HepG2 (cell line): Measurements from ENCODE around the gene KAZN. TPM values are rescaled to one million over a fixed set of nuclear protein-coding genes. Genes with fewer than 3 reads are reported as not detected.

Experiments used
- ATAC-seq: fragments of 200-7000 bp; cut with Tn5 transposase; 3 replicates; pipeline ENCODE4 v1.9.1; 2020; ENCODE audit warnings: mild to moderate bottlenecking, moderate library complexity
- BruUV-seq: library from RNA; stranded (reverse); fragments of 400-500 nt; replicated peaks from 2 replicates; lab custom pipeline; 2021; lab: Mats Ljungman, UMichigan
- CTCF ChIA-PET: fragments of 300-600 bp; formaldehyde crosslinking; extraction: SDS; loops from one replicate; lab custom pipeline; 2021; ENCODE audit warnings: low total read pairs, inconsistent platforms, low intra/inter-chr PET ratio; lab: Yijun Ruan, JAX
- POLR2A ChIA-PET: fragments of 350-600 bp; sonication (Branson Sonifier 250); formaldehyde crosslinking; loops from one replicate; lab custom pipeline; 2020; ENCODE audit warnings: antibody characterized with exemption, inconsistent platforms; lab: Yijun Ruan, JAX
- DNase-seq: peaks from one replicate; pipeline ENCODE4 v3.0.0-alpha.2; 2015; ENCODE audit warnings: low spot score
- FAIRE-seq: peaks from 3 replicates; lab custom pipeline; 2011; peaks lifted over from hg19 to GRCh38; lab: Jason Lieb, UNC
- H2AFZ ChIP-seq: one replicate; pipeline ENCODE4 v1.6.1; 2011; ENCODE audit warnings: low read length, inconsistent platforms
- H3K27ac ChIP-seq: fragments of 300-600 bp; 3 replicates; pipeline ENCODE4 v1.8.0; 2011; ENCODE audit warnings: mixed run types, mild to moderate bottlenecking, mixed read lengths, low read length, inconsistent platforms; ENCODE audit not compliant: insufficient read depth; ENCODE audit errors: extremely low read length
- H3K27me3 ChIP-seq, 2 experiments: fragments of 200-600 bp in 1 of 2; 2 replicates in 1 of 2; 3 replicates in 1 of 2; pipeline versions ENCODE4 v1.6.0 to v1.8.0; 2011; ENCODE audit warnings: low read length in 2 of 2, mild to moderate bottlenecking in 2 of 2, moderate library complexity in 2 of 2, inconsistent platforms in 1 of 2; ENCODE audit not compliant: insufficient read depth in 2 of 2, control insufficient read depth in 1 of 2
- H3K36me3 ChIP-seq, 2 experiments: fragments of 200-600 bp in 1 of 2; replicated peaks in 1 of 2; 2 replicates in 1 of 2; 3 replicates in 1 of 2; pipeline versions ENCODE4 v1.5.1 to v1.8.0; 2011; ENCODE audit warnings: low read length in 2 of 2, inconsistent platforms in 1 of 2; ENCODE audit not compliant: insufficient read depth in 2 of 2, control insufficient read depth in 1 of 2
- H3K4me1 ChIP-seq: 2 replicates; pipeline ENCODE4 v1.5.1; 2012; ENCODE audit warnings: low read length, inconsistent platforms; ENCODE audit not compliant: insufficient read depth
- H3K4me2 ChIP-seq: 2 replicates; pipeline ENCODE4 v1.6.0; 2011; ENCODE audit warnings: low read depth, low read length, inconsistent platforms
- H3K4me3 ChIP-seq, 3 experiments: fragments of 200-600 bp in 1 of 3; sonication (generic), shearing (Covaris generic) in 1 of 3; replicated peaks in 1 of 3; 2 replicates each; pipeline ENCODE4 v1.5.1; 2011 to 2016; ENCODE audit warnings: low read length in 3 of 3, inconsistent platforms in 2 of 3, low read depth in 2 of 3, mild to moderate bottlenecking in 2 of 3, control low read depth in 1 of 3, mixed read lengths in 1 of 3; ENCODE audit not compliant: insufficient read depth in 1 of 3
- H3K79me2 ChIP-seq: one replicate; pipeline ENCODE4 v1.6.1; 2011; ENCODE audit warnings: low read length, inconsistent platforms; ENCODE audit not compliant: insufficient read depth
- H3K9ac ChIP-seq: 2 replicates; pipeline ENCODE4 v1.6.0; 2011; ENCODE audit warnings: mild to moderate bottlenecking, low read depth, low read length, inconsistent platforms; ENCODE audit not compliant: insufficient read depth
- H3K9me3 ChIP-seq: 2 replicates; pipeline ENCODE4 v1.5.1; 2012; ENCODE audit warnings: mild to moderate bottlenecking, low read length
- H4K20me1 ChIP-seq: 2 replicates; pipeline ENCODE4 v1.6.0; 2011; ENCODE audit warnings: inconsistent platforms, mild to moderate bottlenecking, low read length, moderate library complexity; ENCODE audit not compliant: insufficient read depth
- ARNT ChIP-seq: fragments of 450-650 bp; IDR thresholded peaks from 2 replicates; pipeline ENCODE4 v1.6.1; 2017
- GFI1 ChIP-seq: sonication (generic); formaldehyde crosslinking; IDR thresholded peaks from 2 replicates; pipeline ENCODE4 v1.5.0; 2020; ENCODE audit warnings: missing genetic modification reagents, mild to moderate bottlenecking, borderline replicate concordance
- HNRNPLL ChIP-seq: fragments of 200-400 bp; formaldehyde crosslinking; IDR thresholded peaks from 2 replicates; pipeline ENCODE4 v1.6.1; 2017; ENCODE audit warnings: mild to moderate bottlenecking, low read depth, low read length; ENCODE audit not compliant: poor library complexity, severe bottlenecking
- HOXA9 ChIP-seq: sonication (generic); formaldehyde crosslinking; IDR thresholded peaks from 2 replicates; pipeline ENCODE4 v1.8.1; 2022; ENCODE audit warnings: missing genetic modification reagents, mild to moderate bottlenecking, moderate library complexity, borderline replicate concordance
- IRF2 ChIP-seq: IDR thresholded peaks from 2 replicates; pipeline ENCODE4 v1.6.1; 2018; ENCODE audit warnings: missing genetic modification reagents, missing compliant biosample characterization
- MBNL3 ChIP-seq: fragments of 250-450 bp; sonication (Bioruptor Pico); conservative IDR thresholded peaks from 2 replicates; pipeline ENCODE4 v1.8.0; 2022; ENCODE audit warnings: mild to moderate bottlenecking, inconsistent platforms
- MXD1 ChIP-seq: sonication (generic); formaldehyde crosslinking; IDR thresholded peaks from 2 replicates; pipeline ENCODE4 v1.4.0; 2020; ENCODE audit warnings: mild to moderate bottlenecking, missing genetic modification reagents
- NCOA1 ChIP-seq: sonication (generic); formaldehyde crosslinking; IDR thresholded peaks from 2 replicates; pipeline ENCODE4 v1.9.0; 2021; ENCODE audit warnings: missing genetic modification reagents
- PBX3 ChIP-seq: sonication (generic); formaldehyde crosslinking; IDR thresholded peaks from 2 replicates; pipeline ENCODE4 v1.8.1; 2023; ENCODE audit warnings: missing genetic modification reagents, inconsistent platforms, borderline replicate concordance
- PHF8 ChIP-seq: sonication (generic); formaldehyde crosslinking; IDR thresholded peaks from 2 replicates; pipeline ENCODE4 v1.5.0; 2020; ENCODE audit warnings: missing genetic modification reagents
- SOX6 ChIP-seq, 2 experiments: fragments of 450-650 bp in 1 of 2; sonication (generic) in 1 of 2; formaldehyde crosslinking in 1 of 2; IDR thresholded peaks; 2 replicates each; pipeline versions ENCODE4 v1.4.0 to v1.6.1; 2017 to 2020; ENCODE audit warnings: antibody characterized with exemption in 1 of 2, mild to moderate bottlenecking in 1 of 2, missing genetic modification reagents in 1 of 2
- SYNCRIP ChIP-seq: fragments of 200-400 bp; formaldehyde crosslinking; IDR thresholded peaks from 2 replicates; pipeline ENCODE4 v1.6.1; 2018; ENCODE audit warnings: mild to moderate bottlenecking, low read depth, low read length; ENCODE audit not compliant: insufficient read depth
- TCF12 ChIP-seq, 2 experiments: fragments of 450-650 bp in 1 of 2; sonication (generic) in 1 of 2; formaldehyde crosslinking in 1 of 2; IDR thresholded peaks; 2 replicates each; pipeline versions ENCODE4 v1.6.1 to v1.8.0; 2017 to 2022; ENCODE audit warnings: antibody characterized with exemption in 1 of 2, mild to moderate bottlenecking in 1 of 2, missing genetic modification reagents in 1 of 2, moderate library complexity in 1 of 2
- THAP7 ChIP-seq: sonication (generic); formaldehyde crosslinking; IDR thresholded peaks from 2 replicates; pipeline ENCODE4 v1.8.1; 2023; ENCODE audit warnings: mild to moderate bottlenecking, missing genetic modification reagents
- ZNF331 ChIP-seq: sonication (generic); formaldehyde crosslinking; IDR thresholded peaks from 2 replicates; pipeline ENCODE4 v1.4.0; 2020; ENCODE audit warnings: missing genetic modification reagents
- ZNF546 ChIP-seq: sonication (generic); formaldehyde crosslinking; conservative IDR thresholded peaks from 2 replicates; pipeline ENCODE4 v1.8.1; 2023; ENCODE audit warnings: mild to moderate bottlenecking, missing genetic modification reagents
- ZNF556 ChIP-seq: sonication (generic); formaldehyde crosslinking; IDR thresholded peaks from 2 replicates; pipeline ENCODE4 v1.4.0; 2020; ENCODE audit warnings: mild to moderate bottlenecking, missing genetic modification reagents, borderline replicate concordance
- ZNF720 ChIP-seq: sonication (generic); formaldehyde crosslinking; IDR thresholded peaks from 2 replicates; pipeline ENCODE4 v1.4.0; 2020; ENCODE audit warnings: missing genetic modification reagents
- ZNF879 ChIP-seq: sonication (generic); formaldehyde crosslinking; IDR thresholded peaks from 2 replicates; pipeline ENCODE4 v1.8.1; 2023; ENCODE audit warnings: missing genetic modification reagents
- WGBS: methylation state at CpG from one replicate; pipeline ENCODE4 v1.1.6; 2017; ENCODE audit warnings: low lambda C conversion rate; 5-methylcytosine and 5-hydroxymethylcytosine counted together
- in situ Hi-C: cut with HindIII; loops from 2 replicates; pipeline ENCODE4 v1.10.0; 2017; ENCODE audit warnings: low pct_unique_long_range_greater_than_20kb; ENCODE audit not compliant: extremely low pct_ligation_motif_present
- intact Hi-C: fragments of 100-400 bp; cut with micrococcal nuclease; formaldehyde crosslinking; loops from one replicate; pipeline ENCODE4 v1.10.0; 2022; ENCODE audit not compliant: unreplicated experiment
- polyA plus RNA-seq, 8 experiments: library from polyadenylated mRNA; depleted of rRNA in 3 of 8; stranded (reverse) in 7 of 8; unstranded in 1 of 8; fragments of >200 nt; fragmentation: Illumina TruSeq in 4 of 8; extraction: Trizol in 4 of 8; gene quantifications; 2 replicates each; pipeline versions ENCODE4 v1.2.1 to v1.2.3, GENCODE V29; 2011 to 2016; ENCODE audit warnings: low read depth in 4 of 8, missing spikeins in 1 of 8, mixed read lengths in 1 of 8; ENCODE audit not compliant: insufficient read depth in 1 of 8
- total RNA-seq, 5 experiments: library from RNA; depleted of rRNA; stranded (reverse); fragments of >200 nt; fragmentation: Illumina TruSeq; extraction: Trizol; gene quantifications; 2 replicates each; pipeline ENCODE4 v1.2.3, GENCODE V29; 2016; ENCODE audit warnings: low read depth in 1 of 5

Gene KAZN
- total and polyA plus RNA-seq, 2 of the 13 experiments (the other 11 are each of a cell fraction or from before 2014, with no cell fraction given) = 10.4 to 13.5 TPM

- ATAC-seq (no peak), DNase-seq (no peak), FAIRE-seq (no peak)
- no TSS peak for BruUV-seq
- intact Hi-C loops (no loop called here), in situ Hi-C loops (no loop called here)
- Histone ChIP-seq H3K9me3 (no peaks in the 10 kb centered on the region), H3K4me2 (no peak overlapping the region), H3K4me3 (no peak overlapping the region), H3K9ac (no peak overlapping the region), H3K4me1 (no peaks in the 10 kb centered on the region), H3K79me2 (no peaks in the 10 kb centered on the region), H2AFZ (no peak overlapping the region), H3K27me3 (peaks cover 5 to 68% of the 10 kb centered on the region in 2 experiments; a peak in 4 of 5 replicates), H3K36me3 (no peaks in the 10 kb centered on the region), H4K20me1 (no peaks in the 10 kb centered on the region), H3K27ac (no peak overlapping the region)
- TF ChIP-seq MXD1 (CRISPR knock-in tag) = no peak
- TF ChIP-seq TCF12 (IDR thresholded peaks at IDR 0.05) = no peak
- no peak for TF ChIP-seq TCF12 (CRISPR knock-in tag; IDR thresholded peaks at IDR 0.05)
- no peak for TF ChIP-seq MBNL3 (CRISPR knock-in tag)
- no peak for TF ChIP-seq ARNT
- no peak for TF ChIP-seq PHF8 (CRISPR knock-in tag)
- TF ChIP-seq ZNF331 (CRISPR knock-in tag) = no peak
- no peak for TF ChIP-seq SYNCRIP
- no peak for TF ChIP-seq IRF2 (CRISPR knock-in tag)
- TF ChIP-seq ZNF546 (CRISPR knock-in tag) = no peak
- no peak for TF ChIP-seq ZNF720 (CRISPR knock-in tag)
- no peak for TF ChIP-seq NCOA1 (CRISPR knock-in tag)
- no peak for TF ChIP-seq ZNF556 (CRISPR knock-in tag)
- TF ChIP-seq HNRNPLL = no peak
- no peak for TF ChIP-seq GFI1
- no peak for TF ChIP-seq ZNF879 (CRISPR knock-in tag)
- TF ChIP-seq PBX3 = no peak
- no peak for TF ChIP-seq SOX6 (IDR thresholded peaks at IDR 0.05)
- no peak for TF ChIP-seq SOX6 (CRISPR knock-in tag; IDR thresholded peaks at IDR 0.05)
- no peak for TF ChIP-seq THAP7 (CRISPR knock-in tag)
- no peak for TF ChIP-seq HOXA9 (CRISPR knock-in tag)
- whole genome bisulfite sequencing = 5% methylated on average over 6 of the region's 6 CpGs
- CTCF ChIA-PET = no interaction called here
- POLR2A ChIA-PET = no interaction called here
Measured at GRCh38 chr1:14756589-14757285, 158.3 kb downstream of the KAZN start.
